Esophagus squamous epithelium (tissue), 5 donors: ENCODE results near the gene GPR137B. TPM values are rescaled to one million over a fixed set of nuclear protein-coding genes. Genes with fewer than 3 reads are reported as not detected.

ENCODE experiments used
- DNase-seq: peaks from one replicate; lab custom pipeline; 2025; lab: John Stamatoyannopoulos, UW
- H3K27ac ChIP-seq, 4 donors: fragments of 200-600 bp; sonication (generic); one replicate each; pipeline ENCODE4 v1.5.1; 2016 to 2019; ENCODE audit warnings: mild to moderate bottlenecking in 1 of 4
- H3K27me3 ChIP-seq, 4 donors: fragments of 200-600 bp; sonication (generic); 1 replicate in 3 of 4; 2 replicates in 1 of 4; pipeline versions ENCODE4 v1.5.1 to v1.6.0; 2017 to 2021; ENCODE audit warnings: antibody characterized with exemption in 1 of 4
- H3K36me3 ChIP-seq, 3 donors: fragments of 200-600 bp; sonication (generic); one replicate each; pipeline ENCODE4 v1.5.1; 2016 to 2019
- H3K4me1 ChIP-seq, 3 donors: fragments of 200-600 bp; sonication (generic); one replicate each; pipeline ENCODE4 v1.5.1; 2017 to 2019
- H3K4me3 ChIP-seq, 4 donors: fragments of 200-600 bp; sonication (generic); 1 replicate in 3 of 4; 2 replicates in 1 of 4; pipeline ENCODE4 v1.5.1; 2016 to 2019; ENCODE audit warnings: mild to moderate bottlenecking in 2 of 4, moderate library complexity in 1 of 4
- H3K9me3 ChIP-seq, 3 donors: fragments of 200-600 bp; sonication (generic); one replicate each; pipeline ENCODE4 v1.5.1; 2016 to 2019
- CTCF ChIP-seq, 6 experiments: fragments of 450-650 bp in 4 of 6; fragments of 200-600 bp in 2 of 6; sonication (generic) in 2 of 6; IDR thresholded peaks; one replicate each; pipeline ENCODE4 v1.5.1; 2016 to 2019; ENCODE audit warnings: antibody characterized with exemption in 6 of 6, mild to moderate bottlenecking in 4 of 6, moderate library complexity in 4 of 6
- POLR2A ChIP-seq, 4 donors: fragments of 450-650 bp; IDR thresholded peaks; one replicate each; pipeline ENCODE4 v1.6.1; 2017; ENCODE audit warnings: antibody characterized with exemption in 4 of 4, mild to moderate bottlenecking in 4 of 4, moderate library complexity in 3 of 4
- WGBS, 2 donors: methylation state at CpG; one replicate each; pipeline ENCODE4 v1.1.5; 2018; 5-methylcytosine and 5-hydroxymethylcytosine counted together
- intact Hi-C: fragments of 100-400 bp; cut with DNase I; formaldehyde crosslinking; loops from one replicate; pipeline ENCODE4 v1.15.0; 2022
- total RNA-seq, 4 donors: library from RNA; depleted of rRNA; stranded (reverse); fragments of >200 nt; gene quantifications; one replicate each; pipeline ENCODE4 v1.1.0, GENCODE V29; 2016
- donor health status: DM: yes; HTN: yes; CAD: no.

GPR137B gene
- total RNA-seq, 4 donors from 2014 or later = 3.6 to 16.0 (median 7.4) TPM

- no peak for TF ChIP-seq CTCF (IDR thresholded peaks at IDR 0.05)
- TF ChIP-seq POLR2A (IDR thresholded peaks at IDR 0.05) = no peak
- Histone ChIP-seq H3K4me1 (peaks cover 0 to 10% (median 0%) of the 10 kb centered on the region in 3 donors), H3K27ac (no peak overlapping the region), H3K9me3 (no peaks in the 10 kb centered on the region), H3K4me3 (no peak overlapping the region), H3K27me3 (peaks cover 0 to 25% (median 0%) of the 10 kb centered on the region in 4 donors), H3K36me3 (no peaks in the 10 kb centered on the region)
- intact Hi-C loops = loop anchor here (10.0 kb wide), 1 partner anchor 772 kb away; no protein-coding TSS in a partner anchor
- DNase-seq = no peak
- 25 to 29% methylated on average over 7 of the region's 7 CpGs for WGBS, 2 donors
These were observed 39.3 kb upstream of the GPR137B start for GRCh38 chr1:236103059-236103458.

GRCh38 chr1:236103646-236104218 is 38.6 kb upstream of the GPR137B start:
- Histone ChIP-seq H3K9me3 (no peaks in the 10 kb centered on the region), H3K4me1 (peaks cover 0 to 10% (median 0%) of the 10 kb centered on the region in 3 donors), H3K36me3 (no peaks in the 10 kb centered on the region), H3K27me3 (peaks cover 0 to 25% (median 0%) of the 10 kb centered on the region in 4 donors), H3K27ac (no peak overlapping the region), H3K4me3 (peak overlapping the region in 1 of 4 donors; percentile 26)
- intact Hi-C loops = loop anchor here (10.0 kb wide), 1 partner anchor 771 kb away; no protein-coding TSS in a partner anchor
- no peak for DNase-seq
- TF ChIP-seq POLR2A (IDR thresholded peaks at IDR 0.05) (no peak), CTCF (IDR thresholded peaks at IDR 0.05) (peak; percentile 64 to 88 (median 84))
- 15 to 21% methylated on average over 10 to 12 of the region's 13 CpGs for WGBS, 2 donors

- DNase-seq = no peak
- intact Hi-C loops = loop anchor here (5.0 to 10.0 kb wide), 2 partner anchors 380 to 767 kb away; no protein-coding TSS in a partner anchor
- TF ChIP-seq POLR2A (IDR thresholded peaks at IDR 0.05) (no peak), CTCF (IDR thresholded peaks at IDR 0.05) (no peak)
- WGBS, 2 donors = 38 to 48% methylated on average over 6 to 9 of the region's 9 CpGs
- H3K9me3 ChIP-seq = no peaks in the 10 kb centered on the region
- H3K27ac ChIP-seq = no peak overlapping the region
- H3K4me3 ChIP-seq = no peak overlapping the region
- peaks cover 0 to 10% (median 0%) of the 10 kb centered on the region in 4 donors for H3K27me3 ChIP-seq
- peaks cover 0 to 10% (median 0%) of the 10 kb centered on the region in 3 donors for H3K4me1 ChIP-seq
- H3K36me3 ChIP-seq = no peaks in the 10 kb centered on the region
These were observed 35.0 kb upstream of the GPR137B start for GRCh38 chr1:236107121-236107907.

- DNase-seq = no peak
- H3K4me3 ChIP-seq = no peak overlapping the region
- peaks cover 0 to 2% (median 0%) of the 10 kb centered on the region in 4 donors for H3K27me3 ChIP-seq
- peaks cover 0 to 10% (median 0%) of the 10 kb centered on the region in 3 donors for H3K4me1 ChIP-seq
- intact Hi-C loops = loop anchor here (5.0 to 10.0 kb wide), 2 partner anchors 379 to 767 kb away; no protein-coding TSS in a partner anchor
- H3K9me3 ChIP-seq = no peaks in the 10 kb centered on the region
- TF ChIP-seq POLR2A (IDR thresholded peaks at IDR 0.05) (no peak), CTCF (IDR thresholded peaks at IDR 0.05) (no peak)
- H3K27ac ChIP-seq = no peak overlapping the region
- WGBS, 2 donors = 77 to 86% methylated on average over 7 of the region's 7 CpGs
- no peaks in the 10 kb centered on the region for H3K36me3 ChIP-seq
These were observed 34.2 kb upstream of the GPR137B start for GRCh38 chr1:236108027-236108648.
